GM23338 (cell line): ENCODE measurements around the gene ARHGAP1.

ENCODE experiments used
- CREB1 ChIP-seq: fragments of 250-450 bp; sonication (Bioruptor Pico); IDR thresholded peaks from 2 replicates; pipeline ENCODE4 v1.5.0; 2020; ENCODE audit warnings: low read depth, mild to moderate bottlenecking, moderate library complexity
- CTCF ChIP-seq, 2 experiments: fragments of 200-600 bp in 1 of 2; sonication (generic) in 1 of 2; conservative IDR thresholded peaks; 2 replicates each; pipeline versions ENCODE4 v1.5.1 to v1.6.1; 2016 to 2017; ENCODE audit warnings: antibody characterized with exemption in 2 of 2, low read depth in 2 of 2, mild to moderate bottlenecking in 2 of 2, moderate library complexity in 1 of 2
- EZH2 ChIP-seq: fragments of 200-600 bp; sonication (generic); IDR thresholded peaks from one replicate; pipeline ENCODE4 v1.8.0; 2017; ENCODE audit warnings: antibody characterized with exemption, mild to moderate bottlenecking, low read depth; ENCODE audit not compliant: unreplicated experiment
- EZH2phosphoT487 ChIP-seq: fragments of 200-600 bp; sonication (generic); IDR thresholded peaks from one replicate; pipeline ENCODE4 v1.8.1; 2018; ENCODE audit warnings: antibody characterized with exemption; ENCODE audit not compliant: unreplicated experiment
- JUNB ChIP-seq: IDR thresholded peaks from one replicate; pipeline ENCODE4 v1.6.1; 2016; ENCODE audit warnings: antibody characterized with exemption; ENCODE audit not compliant: unreplicated experiment
- NANOG ChIP-seq: IDR thresholded peaks from 2 replicates; pipeline ENCODE4 v1.6.1; 2016; ENCODE audit warnings: antibody characterized with exemption, borderline replicate concordance
- POLR2AphosphoS5 ChIP-seq: IDR thresholded peaks from 2 replicates; pipeline ENCODE4 v1.6.1; 2016; ENCODE audit warnings: antibody characterized with exemption, low read depth
- REST ChIP-seq: IDR thresholded peaks from one replicate; pipeline ENCODE4 v1.6.1; 2018; ENCODE audit warnings: antibody characterized with exemption; ENCODE audit not compliant: unreplicated experiment
- ZNF462 ChIP-seq: fragments of 250-450 bp; sonication (Bioruptor Pico); IDR thresholded peaks from 2 replicates; pipeline ENCODE4 v1.5.0; 2020; ENCODE audit warnings: mild to moderate bottlenecking, moderate library complexity

- no peak for TF ChIP-seq CTCF (conservative IDR thresholded peaks at IDR 0.05; ENCODE audit: low read depth in 2 of 2)
- TF ChIP-seq POLR2AphosphoS5: no peak
- TF ChIP-seq EZH2: no peak
- no peak for TF ChIP-seq NANOG
- no peak for TF ChIP-seq ZNF462 (CRISPR knock-in tag)
- TF ChIP-seq JUNB: no peak
- no peak for TF ChIP-seq REST
- no peak for TF ChIP-seq CREB1
- no peak for TF ChIP-seq EZH2phosphoT487
Observed at GRCh38 chr11:46737699-46738098, 37.3 kb upstream of the ARHGAP1 start.
